Tibial nerve (tissue), 4 donors: ENCODE data around the gene SMYD3.

Experiments used
- CTCF ChIP-seq, 5 experiments: fragments of 200-600 bp in 3 of 5; fragments of 450-650 bp in 2 of 5; sonication (generic) in 3 of 5; IDR thresholded peaks; one replicate each; pipeline ENCODE4 v1.5.1; 2016 to 2019; ENCODE audit warnings: antibody characterized with exemption in 5 of 5, mild to moderate bottlenecking in 3 of 5, moderate library complexity in 2 of 5
- EP300 ChIP-seq, 2 donors: sonication (generic); formaldehyde crosslinking; IDR thresholded peaks; one replicate each; pipeline ENCODE4 v1.6.1; 2017; ENCODE audit warnings: antibody characterized with exemption in 2 of 2, mild to moderate bottlenecking in 1 of 2

DNA sequence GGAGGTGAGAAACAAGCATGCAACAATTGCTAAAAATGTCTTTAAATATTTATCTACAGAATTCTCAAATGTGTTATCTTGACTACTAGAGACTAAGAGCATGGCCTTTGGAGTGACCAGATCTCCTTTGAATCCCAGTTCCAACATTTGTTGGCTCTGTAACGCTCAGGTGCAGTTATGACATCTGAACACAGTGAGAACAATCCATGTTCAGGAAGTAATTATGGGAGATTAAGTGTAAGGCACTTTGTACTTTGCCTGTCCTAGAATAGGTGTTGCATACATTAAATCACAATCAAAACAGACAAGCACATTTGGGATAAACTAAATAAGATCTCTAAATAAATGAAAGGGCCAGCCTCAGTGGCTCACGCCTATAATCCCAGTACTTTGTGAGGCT lies 454.5 kb downstream of the SMYD3 start:
- TF ChIP-seq CTCF (IDR thresholded peaks at IDR 0.05): no peak
- no peak for TF ChIP-seq EP300 (IDR thresholded peaks at IDR 0.05)
